PC-3 (cell line): ENCODE data around the gene RNF34. TPM values are rescaled to one million over a fixed set of nuclear protein-coding genes. Genes with fewer than 3 reads are reported as not detected.
A peak's percentile ranks its signal among the peaks of the same experiment; 100 is the strongest.

Experiments used
- ATAC-seq: fragments of 200-7000 bp; cut with Tn5 transposase; 2 replicates; pipeline ENCODE4 v1.9.1; 2020; ENCODE audit warnings: mild to moderate bottlenecking, moderate library complexity
- Bru-seq: library from RNA; stranded (reverse); fragments of 400-500 nt; gene quantifications from one replicate; lab custom pipeline; 2021; lab: Mats Ljungman, UMichigan
- BruChase-seq, 2 experiments: library from RNA; stranded (reverse); fragments of 400-500 nt; gene quantifications; one replicate each; lab custom pipeline; 2021; lab: Mats Ljungman, UMichigan
- BruUV-seq: library from RNA; stranded (reverse); fragments of 400-500 nt; replicated peaks from 2 replicates; lab custom pipeline; 2021; lab: Mats Ljungman, UMichigan
- CTCF ChIA-PET: fragments of 300-600 bp; sonication (Branson Sonifier 250); formaldehyde crosslinking; loops from one replicate; lab custom pipeline; 2022; ENCODE audit warnings: antibody characterized with exemption; lab: Charles Lee
- POLR2A ChIA-PET: fragments of 300-600 bp; sonication (Branson Sonifier 250); formaldehyde crosslinking; loops from one replicate; lab custom pipeline; 2022; ENCODE audit warnings: antibody characterized with exemption; ENCODE audit not compliant: unreplicated experiment; lab: Charles Lee
- DNase-seq: peaks from one replicate; pipeline ENCODE4 v3.0.0-alpha.2; 2015
- H2AFZ ChIP-seq: fragments of 300-600 bp; sonication (generic); 2 replicates; pipeline ENCODE4 v1.6.0; 2016; ENCODE audit warnings: antibody characterized with exemption, low read length
- H3F3A ChIP-seq: fragments of 300-600 bp; sonication (generic); one replicate; pipeline ENCODE4 v1.6.0; 2017; ENCODE audit warnings: antibody characterized with exemption, low read length, control low read depth, mild to moderate bottlenecking; ENCODE audit not compliant: unreplicated experiment
- H3K27ac ChIP-seq: fragments of 300-600 bp; sonication (generic); 2 replicates; pipeline ENCODE4 v1.5.1; 2016; ENCODE audit warnings: mild to moderate bottlenecking, low read length
- H3K27me3 ChIP-seq: fragments of 300-600 bp; sonication (generic); 2 replicates; pipeline ENCODE4 v1.6.1; 2016; ENCODE audit warnings: low read length, mixed read lengths
- H3K36me3 ChIP-seq: fragments of 300-600 bp; sonication (generic); 2 replicates; pipeline ENCODE4 v1.6.1; 2016; ENCODE audit warnings: low read depth, mixed run types, low read length, mixed read lengths
- H3K4me1 ChIP-seq: fragments of 300-600 bp; sonication (generic); 2 replicates; pipeline ENCODE4 v1.5.1; 2016; ENCODE audit warnings: low read length; ENCODE audit not compliant: insufficient read depth
- H3K4me2 ChIP-seq: fragments of 300-600 bp; sonication (generic); 2 replicates; pipeline ENCODE4 v1.6.0; 2016; ENCODE audit warnings: low read length
- H3K4me3 ChIP-seq: fragments of 300-600 bp; sonication (generic); 2 replicates; pipeline ENCODE4 v1.5.1; 2016; ENCODE audit warnings: mild to moderate bottlenecking, low read length, mixed read lengths
- H3K79me2 ChIP-seq: fragments of 300-600 bp; sonication (generic); 2 replicates; pipeline ENCODE4 v1.6.1; 2017; ENCODE audit warnings: low read length, mixed read lengths
- H3K9ac ChIP-seq: fragments of 300-600 bp; sonication (generic); 2 replicates; pipeline ENCODE4 v1.6.0; 2016; ENCODE audit warnings: mild to moderate bottlenecking, low read length
- H3K9me2 ChIP-seq: fragments of 300-600 bp; sonication (generic); replicated peaks from 2 replicates; pipeline ENCODE4 v1.6.1; 2016; ENCODE audit warnings: mixed run types, low read length, mixed read lengths
- H3K9me3 ChIP-seq: fragments of 300-600 bp; sonication (generic); 2 replicates; pipeline ENCODE4 v1.6.1; 2016; ENCODE audit warnings: low read length, mixed read lengths
- H4K20me1 ChIP-seq: fragments of 300-600 bp; sonication (generic); 2 replicates; pipeline ENCODE4 v1.6.1; 2016; ENCODE audit warnings: low read length, mixed read lengths
- EZH2 ChIP-seq: fragments of 300-600 bp; sonication (generic); IDR thresholded peaks from one replicate; pipeline ENCODE4 v1.6.1; 2017; ENCODE audit warnings: antibody characterized with exemption, mild to moderate bottlenecking, low read length; ENCODE audit not compliant: unreplicated experiment
- EZH2phosphoT487 ChIP-seq: fragments of 300-600 bp; sonication (generic); IDR thresholded peaks from 2 replicates; pipeline ENCODE4 v1.6.1; 2018; ENCODE audit warnings: mild to moderate bottlenecking, antibody characterized with exemption, low read length, borderline replicate concordance
- intact Hi-C: fragments of 100-400 bp; cut with micrococcal nuclease; formaldehyde crosslinking; loops from 2 replicates; pipeline ENCODE4 v1.9.0; 2023
- long read RNA-seq: library from polyadenylated mRNA; unstranded; transcript quantifications from one replicate; pipeline ENCODE4 v2.0.0, GENCODE V29; 2021; ENCODE audit not compliant: unreplicated experiment
- total RNA-seq: library from RNA; depleted of rRNA; stranded (reverse); fragments of >200 nt; gene quantifications from 2 replicates; pipeline ENCODE4 v1.2.3, GENCODE V29; 2014; rRNA removed
- TF ChIP-seq, protein P1 (sequence below): fragments of 300-600 bp; sonication (generic); conservative IDR thresholded peaks from 2 replicates; pipeline ENCODE4 v1.5.1; 2017; ENCODE audit warnings: antibody characterized with exemption, low read depth, mild to moderate bottlenecking, low read length

RNF34 gene
- 73.7 and 88.2 TPM in 2 replicates for total RNA-seq
- percentile 85 among the genes with signal in this experiment for Bru-seq, nascent RNA
- percentile 90 among the genes with signal in this experiment for BruChase-seq, experiment 1, labeled RNA remaining after a 6-hour chase
- percentile 84 among the genes with signal in this experiment for BruChase-seq, experiment 2, labeled RNA remaining after a 2-hour chase
- long read RNA-seq, transcript RNF34-201 (6 exons, 2,066 nt): major isoform, 49 of 75 reads
- long read RNA-seq, transcript RNF34-203 (7 exons, 2,051 nt): minor isoform, 6 of 75 reads
- long read RNA-seq, partial matches to known transcripts: 5 of 75 reads
- long read RNA-seq, other reads (novel, unspliced or antisense): 13 of 75 reads

- Histone ChIP-seq H3K4me1 (peaks cover 22% of the 10 kb centered on the region), H3K9me3 (no peaks in the 10 kb centered on the region), H3K9me2 (no peaks in the 10 kb centered on the region), H3F3A (no peaks in the 10 kb centered on the region), H4K20me1 (no peaks in the 10 kb centered on the region), H3K79me2 (peaks cover 56% of the 10 kb centered on the region), H3K27me3 (no peaks in the 10 kb centered on the region), H2AFZ (peak within 1 kb of the TSS; percentile 83), H3K9ac (peak within 1 kb of the TSS; percentile 95), H3K27ac (peak within 1 kb of the TSS; percentile 52), H3K4me2 (peak within 1 kb of the TSS; percentile 94), H3K36me3 (peaks cover under 1% of the 10 kb centered on the region; the same call in 1 of the 2 replicates), H3K4me3 (peak within 1 kb of the TSS; percentile 97)
- TF ChIP-seq, protein P1, sequence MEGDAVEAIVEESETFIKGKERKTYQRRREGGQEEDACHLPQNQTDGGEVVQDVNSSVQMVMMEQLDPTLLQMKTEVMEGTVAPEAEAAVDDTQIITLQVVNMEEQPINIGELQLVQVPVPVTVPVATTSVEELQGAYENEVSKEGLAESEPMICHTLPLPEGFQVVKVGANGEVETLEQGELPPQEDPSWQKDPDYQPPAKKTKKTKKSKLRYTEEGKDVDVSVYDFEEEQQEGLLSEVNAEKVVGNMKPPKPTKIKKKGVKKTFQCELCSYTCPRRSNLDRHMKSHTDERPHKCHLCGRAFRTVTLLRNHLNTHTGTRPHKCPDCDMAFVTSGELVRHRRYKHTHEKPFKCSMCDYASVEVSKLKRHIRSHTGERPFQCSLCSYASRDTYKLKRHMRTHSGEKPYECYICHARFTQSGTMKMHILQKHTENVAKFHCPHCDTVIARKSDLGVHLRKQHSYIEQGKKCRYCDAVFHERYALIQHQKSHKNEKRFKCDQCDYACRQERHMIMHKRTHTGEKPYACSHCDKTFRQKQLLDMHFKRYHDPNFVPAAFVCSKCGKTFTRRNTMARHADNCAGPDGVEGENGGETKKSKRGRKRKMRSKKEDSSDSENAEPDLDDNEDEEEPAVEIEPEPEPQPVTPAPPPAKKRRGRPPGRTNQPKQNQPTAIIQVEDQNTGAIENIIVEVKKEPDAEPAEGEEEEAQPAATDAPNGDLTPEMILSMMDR: no peak
- TF ChIP-seq EZH2: no peak
- TF ChIP-seq EZH2phosphoT487: no peak
- CTCF ChIA-PET: interaction anchor here (0.9 kb wide), 1 partner anchor 64 kb away, joined by 6 read pairs; no protein-coding TSS in a partner anchor
- ATAC-seq: peak; percentile 93
- BruUV-seq: TSS peak; percentile 92
- intact Hi-C loops: loop anchor here (1.0 kb wide), 1 partner anchor 47 kb away; the partner anchor contains the start of gene ANAPC5
- POLR2A ChIA-PET: interaction anchor here (0.5 to 0.6 kb wide), 2 partner anchors 228 to 438 kb away, joined by 3 read pairs; no protein-coding TSS in a partner anchor
- peak; percentile 99 for DNase-seq
Observed at GRCh38 chr12:121399391-121400331, at the start of gene RNF34. Gene RNF34 (plus strand): TSS chr12:121400118. CDS start chr12:121400213, 95 bp downstream.

GRCh38 chr12:121351820-121352681 is 47.9 kb upstream of the RNF34 start, which contains the start of gene ANAPC5:
Gene ANAPC5 (minus strand): TSS chr12:121352411. CDS start chr12:121352340, 71 bp downstream.
- ATAC-seq (peak; percentile 96), DNase-seq (peak; percentile 99)
- POLR2A ChIA-PET: interaction anchor here (0.6 kb wide), 2 partner anchors 55 to 717 kb away, joined by 6 to 9 read pairs; partner anchors contain the start of gene CAMKK2
- TF ChIP-seq EZH2 (no peak), EZH2phosphoT487 (no peak)
- TF ChIP-seq, protein P1: no peak
- CTCF ChIA-PET: no interaction called here
- Histone ChIP-seq H3K9me2 (no peaks in the 10 kb centered on the region), H4K20me1 (no peaks in the 10 kb centered on the region), H3K9ac (peak within 1 kb of the TSS; percentile 94), H3K4me3 (peak within 1 kb of the TSS; percentile 95), H3K79me2 (peaks cover 51% of the 10 kb centered on the region), H3K36me3 (peaks cover 4% of the 10 kb centered on the region; the same call in 1 of the 2 replicates), H3F3A (no peaks in the 10 kb centered on the region), H3K4me1 (peaks cover 11% of the 10 kb centered on the region), H3K4me2 (peak within 1 kb of the TSS; percentile 86), H3K9me3 (no peaks in the 10 kb centered on the region), H3K27ac (peak within 1 kb of the TSS; percentile 48), H2AFZ (peak within 1 kb of the TSS; percentile 82), H3K27me3 (no peaks in the 10 kb centered on the region)
- BruUV-seq: TSS peak; percentile 63
- intact Hi-C loops: loop anchor here (1.0 to 5.0 kb wide), 2 partner anchors 47 to 90 kb away; no protein-coding TSS in a partner anchor
